HepG2 (cell line): ENCODE results near the gene B9D2. TPM values are rescaled to one million over a fixed set of nuclear protein-coding genes. Genes with fewer than 3 reads are reported as not detected.

Source experiments
- CHD4 ChIP-seq: fragments of 200-600 bp; sonication (generic); IDR thresholded peaks from 2 replicates; pipeline ENCODE4 v1.7.0; 2017; ENCODE audit warnings: mild to moderate bottlenecking, low read length, borderline replicate concordance
- GPN1 ChIP-seq: sonication (generic); formaldehyde crosslinking; IDR thresholded peaks from 2 replicates; pipeline ENCODE4 v1.5.1; 2020; ENCODE audit warnings: missing genetic modification reagents, borderline replicate concordance
- HNRNPK ChIP-seq: fragments of 200-400 bp; formaldehyde crosslinking; IDR thresholded peaks from 2 replicates; pipeline ENCODE4 v1.6.1; 2018; ENCODE audit warnings: low read length, low read depth, moderate library complexity, mild to moderate bottlenecking; ENCODE audit not compliant: poor library complexity, severe bottlenecking
- NONO ChIP-seq, 2 experiments: fragments of 450-650 bp in 1 of 2; sonication (generic) in 1 of 2; formaldehyde crosslinking in 1 of 2; IDR thresholded peaks in 1 of 2; conservative IDR thresholded peaks in 1 of 2; 2 replicates each; pipeline versions ENCODE4 v1.6.1 to v1.8.0; 2017 to 2022; ENCODE audit warnings: mild to moderate bottlenecking in 1 of 2, missing genetic modification reagents in 1 of 2, moderate library complexity in 1 of 2
- RARA ChIP-seq: IDR thresholded peaks from 2 replicates; pipeline ENCODE4 v1.6.1; 2016; ENCODE audit warnings: missing genetic modification reagents, missing compliant biosample characterization
- SYNCRIP ChIP-seq: fragments of 200-400 bp; formaldehyde crosslinking; IDR thresholded peaks from 2 replicates; pipeline ENCODE4 v1.6.1; 2018; ENCODE audit warnings: mild to moderate bottlenecking, low read depth, low read length; ENCODE audit not compliant: insufficient read depth
- U2AF1 ChIP-seq: fragments of 200-400 bp; formaldehyde crosslinking; optimal IDR thresholded peaks from 2 replicates; pipeline ENCODE3; 2017; ENCODE audit warnings: mild to moderate bottlenecking, low read depth, low read length
- YEATS2 ChIP-seq: sonication (generic); formaldehyde crosslinking; IDR thresholded peaks from 2 replicates; pipeline ENCODE4 v1.4.0; 2020; ENCODE audit warnings: missing genetic modification reagents, borderline replicate concordance
- ZC3H4 ChIP-seq: sonication (generic); formaldehyde crosslinking; IDR thresholded peaks from 2 replicates; pipeline ENCODE4 v1.4.0; 2020; ENCODE audit warnings: missing genetic modification reagents, borderline replicate concordance
- ZNF343 ChIP-seq: sonication (generic); formaldehyde crosslinking; IDR thresholded peaks from 2 replicates; pipeline ENCODE4 v1.4.0; 2020; ENCODE audit warnings: mild to moderate bottlenecking, missing genetic modification reagents
- polyA plus RNA-seq, 8 experiments: library from polyadenylated mRNA; depleted of rRNA in 3 of 8; stranded (reverse) in 7 of 8; unstranded in 1 of 8; fragments of >200 nt; fragmentation: Illumina TruSeq in 4 of 8; extraction: Trizol in 4 of 8; gene quantifications; 2 replicates each; pipeline versions ENCODE4 v1.2.1 to v1.2.3, GENCODE V29; 2011 to 2016; ENCODE audit warnings: low read depth in 4 of 8, missing spikeins in 1 of 8, mixed read lengths in 1 of 8; ENCODE audit not compliant: insufficient read depth in 1 of 8
- total RNA-seq, 5 experiments: library from RNA; depleted of rRNA; stranded (reverse); fragments of >200 nt; fragmentation: Illumina TruSeq; extraction: Trizol; gene quantifications; 2 replicates each; pipeline ENCODE4 v1.2.3, GENCODE V29; 2016; ENCODE audit warnings: low read depth in 1 of 5
- TF ChIP-seq, protein P1 (sequence below): sonication (generic); formaldehyde crosslinking; IDR thresholded peaks from 2 replicates; pipeline ENCODE4 v1.4.0; 2020; ENCODE audit warnings: mild to moderate bottlenecking, missing genetic modification reagents
- TF ChIP-seq, protein P2 (sequence below): sonication (generic); formaldehyde crosslinking; IDR thresholded peaks from 2 replicates; pipeline ENCODE4 v1.4.0; 2020; ENCODE audit warnings: missing genetic modification reagents, borderline replicate concordance
- TF ChIP-seq, protein P3 (sequence below): sonication (generic); formaldehyde crosslinking; IDR thresholded peaks from 2 replicates; pipeline ENCODE4 v1.5.1; 2020; ENCODE audit warnings: mild to moderate bottlenecking, moderate library complexity, missing genetic modification reagents

The B9D2 gene
- total and polyA plus RNA-seq, 2 of the 13 experiments (the other 11 are each of a cell fraction or from before 2014, with no cell fraction given): 3.1 to 4.4 TPM

DNA sequence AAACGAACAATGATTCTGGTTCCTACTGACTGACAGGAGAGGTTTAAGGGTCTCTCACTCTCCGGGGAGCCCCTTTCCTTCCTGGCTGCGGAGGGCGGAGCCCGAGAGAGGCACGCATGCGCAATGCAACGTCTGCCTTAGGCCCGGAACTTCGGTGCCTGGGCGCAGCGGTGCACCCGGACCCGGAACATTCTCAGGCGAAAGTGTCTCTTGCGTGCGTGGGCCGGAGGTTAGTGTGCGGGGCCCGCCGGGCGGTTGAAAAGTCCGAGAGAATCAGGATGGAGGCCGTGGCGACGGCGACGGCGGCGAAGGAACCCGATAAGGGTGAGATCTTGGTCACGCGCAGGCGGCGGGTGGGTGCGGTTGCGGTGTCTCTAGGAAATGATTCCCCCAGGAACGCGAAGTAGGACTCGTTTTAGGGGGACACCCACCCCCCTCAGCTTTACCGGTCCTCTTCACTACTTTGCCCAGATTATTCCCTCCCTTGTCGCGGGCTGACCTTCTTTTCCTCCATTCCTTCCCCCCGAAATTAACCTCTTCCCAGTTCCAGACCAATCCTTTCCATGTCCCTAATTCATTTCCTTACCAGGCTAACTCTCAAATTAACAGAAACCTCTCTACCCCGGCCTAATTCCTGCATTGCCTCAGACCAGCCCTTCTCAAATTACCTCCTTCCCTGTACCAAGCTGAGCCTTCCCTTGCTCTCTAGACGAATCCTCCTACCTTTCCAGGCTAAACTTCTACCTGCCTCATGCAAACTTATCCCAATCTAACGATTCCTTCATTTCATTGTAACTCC lies 53.7 kb downstream of the B9D2 start, which contains the start of gene CCDC97 (continued):
- TF ChIP-seq, protein P1, sequence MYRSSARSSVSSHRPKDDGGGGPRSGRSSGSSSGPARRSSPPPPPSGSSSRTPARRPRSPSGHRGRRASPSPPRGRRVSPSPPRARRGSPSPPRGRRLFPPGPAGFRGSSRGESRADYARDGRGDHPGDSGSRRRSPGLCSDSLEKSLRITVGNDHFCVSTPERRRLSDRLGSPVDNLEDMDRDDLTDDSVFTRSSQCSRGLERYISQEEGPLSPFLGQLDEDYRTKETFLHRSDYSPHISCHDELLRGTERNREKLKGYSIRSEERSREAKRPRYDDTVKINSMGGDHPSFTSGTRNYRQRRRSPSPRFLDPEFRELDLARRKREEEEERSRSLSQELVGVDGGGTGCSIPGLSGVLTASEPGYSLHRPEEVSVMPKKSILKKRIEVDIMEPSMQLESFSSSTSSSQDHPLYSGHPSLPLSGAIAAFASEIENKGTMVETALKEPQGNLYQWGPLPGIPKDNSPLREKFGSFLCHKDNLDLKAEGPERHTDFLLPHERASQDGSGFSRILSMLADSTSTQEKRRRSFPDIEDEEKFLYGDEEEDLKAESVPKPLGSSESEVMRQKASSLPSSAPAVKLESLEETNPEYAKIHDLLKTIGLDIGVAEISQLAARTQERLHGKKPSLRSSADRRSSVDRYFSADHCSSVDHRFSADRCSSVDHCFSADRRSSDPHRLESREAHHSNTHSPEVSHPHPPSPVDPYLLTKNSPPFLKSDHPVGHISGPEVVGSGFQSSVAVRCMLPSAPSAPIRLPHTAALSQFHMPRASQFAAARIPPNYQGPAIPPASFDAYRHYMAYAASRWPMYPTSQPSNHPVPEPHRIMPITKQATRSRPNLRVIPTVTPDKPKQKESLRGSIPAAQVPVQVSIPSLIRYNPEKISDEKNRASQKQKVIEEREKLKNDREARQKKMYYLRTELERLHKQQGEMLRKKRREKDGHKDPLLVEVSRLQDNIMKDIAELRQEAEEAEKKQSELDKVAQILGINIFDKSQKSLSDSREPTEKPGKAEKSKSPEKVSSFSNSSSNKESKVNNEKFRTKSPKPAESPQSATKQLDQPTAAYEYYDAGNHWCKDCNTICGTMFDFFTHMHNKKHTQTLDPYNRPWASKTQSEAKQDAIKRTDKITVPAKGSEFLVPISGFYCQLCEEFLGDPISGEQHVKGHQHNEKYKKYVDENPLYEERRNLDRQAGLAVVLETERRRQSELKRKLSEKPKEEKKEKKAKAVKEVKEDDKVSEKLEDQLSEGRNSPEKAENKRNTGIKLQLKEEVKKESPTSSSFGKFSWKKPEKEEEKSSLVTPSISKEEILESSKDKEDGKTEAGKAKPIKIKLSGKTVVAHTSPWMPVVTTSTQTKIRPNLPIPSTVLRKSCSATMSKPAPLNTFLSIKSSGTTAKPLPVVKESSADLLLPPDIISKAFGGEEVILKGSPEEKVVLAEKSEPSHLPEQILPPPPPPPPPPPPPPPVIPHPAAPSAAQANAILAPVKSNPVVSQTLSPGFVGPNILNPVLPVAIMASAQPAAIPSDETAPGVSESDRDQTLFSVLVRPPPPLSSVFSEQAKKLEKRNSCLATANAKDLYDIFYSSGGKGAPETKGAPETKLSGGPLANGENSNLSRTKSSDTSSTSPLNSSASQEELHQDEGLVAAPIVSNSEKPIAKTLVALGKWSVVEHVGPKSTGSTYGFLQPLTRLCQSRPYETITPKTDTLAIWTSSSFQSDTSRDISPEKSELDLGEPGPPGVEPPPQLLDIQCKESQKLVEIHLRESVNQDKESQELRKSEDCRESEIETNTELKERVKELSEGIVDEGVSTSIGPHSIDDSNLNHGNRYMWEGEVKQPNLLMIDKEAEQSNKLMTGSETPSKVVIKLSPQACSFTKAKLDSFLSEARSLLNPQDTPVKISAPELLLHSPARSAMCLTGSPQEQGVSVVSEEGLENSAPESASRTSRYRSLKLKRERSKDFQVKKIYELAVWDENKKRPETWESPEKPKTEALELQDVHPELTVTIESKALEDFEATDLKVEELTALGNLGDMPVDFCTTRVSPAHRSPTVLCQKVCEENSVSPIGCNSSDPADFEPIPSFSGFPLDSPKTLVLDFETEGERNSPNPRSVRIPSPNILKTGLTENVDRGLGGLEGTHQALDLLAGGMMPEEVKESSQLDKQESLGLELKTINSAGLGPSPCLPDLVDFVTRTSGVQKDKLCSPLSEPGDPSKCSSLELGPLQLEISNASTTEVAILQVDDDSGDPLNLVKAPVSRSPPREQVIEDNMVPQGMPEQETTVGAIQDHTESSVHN (CRISPR knock-in tag): 0 out of 2 replicates have a peak, but pooled peaks have one; percentile 56
- TF ChIP-seq ZC3H4 (CRISPR knock-in tag) (no peak; the same call in 1 of the 2 replicates), ZNF343 (CRISPR knock-in tag) (no peak), NONO (IDR thresholded peaks at IDR 0.05) (no peak), NONO (CRISPR knock-in tag; conservative IDR thresholded peaks at IDR 0.05) (peak; percentile 71), HNRNPK (no peak), CHD4 (no peak), YEATS2 (peak; percentile 77), GPN1 (CRISPR knock-in tag) (no peak), SYNCRIP (no peak), U2AF1 (peak; percentile 88), RARA (peak; percentile 39; the same call in 1 of the 2 replicates)
- TF ChIP-seq, protein P2, sequence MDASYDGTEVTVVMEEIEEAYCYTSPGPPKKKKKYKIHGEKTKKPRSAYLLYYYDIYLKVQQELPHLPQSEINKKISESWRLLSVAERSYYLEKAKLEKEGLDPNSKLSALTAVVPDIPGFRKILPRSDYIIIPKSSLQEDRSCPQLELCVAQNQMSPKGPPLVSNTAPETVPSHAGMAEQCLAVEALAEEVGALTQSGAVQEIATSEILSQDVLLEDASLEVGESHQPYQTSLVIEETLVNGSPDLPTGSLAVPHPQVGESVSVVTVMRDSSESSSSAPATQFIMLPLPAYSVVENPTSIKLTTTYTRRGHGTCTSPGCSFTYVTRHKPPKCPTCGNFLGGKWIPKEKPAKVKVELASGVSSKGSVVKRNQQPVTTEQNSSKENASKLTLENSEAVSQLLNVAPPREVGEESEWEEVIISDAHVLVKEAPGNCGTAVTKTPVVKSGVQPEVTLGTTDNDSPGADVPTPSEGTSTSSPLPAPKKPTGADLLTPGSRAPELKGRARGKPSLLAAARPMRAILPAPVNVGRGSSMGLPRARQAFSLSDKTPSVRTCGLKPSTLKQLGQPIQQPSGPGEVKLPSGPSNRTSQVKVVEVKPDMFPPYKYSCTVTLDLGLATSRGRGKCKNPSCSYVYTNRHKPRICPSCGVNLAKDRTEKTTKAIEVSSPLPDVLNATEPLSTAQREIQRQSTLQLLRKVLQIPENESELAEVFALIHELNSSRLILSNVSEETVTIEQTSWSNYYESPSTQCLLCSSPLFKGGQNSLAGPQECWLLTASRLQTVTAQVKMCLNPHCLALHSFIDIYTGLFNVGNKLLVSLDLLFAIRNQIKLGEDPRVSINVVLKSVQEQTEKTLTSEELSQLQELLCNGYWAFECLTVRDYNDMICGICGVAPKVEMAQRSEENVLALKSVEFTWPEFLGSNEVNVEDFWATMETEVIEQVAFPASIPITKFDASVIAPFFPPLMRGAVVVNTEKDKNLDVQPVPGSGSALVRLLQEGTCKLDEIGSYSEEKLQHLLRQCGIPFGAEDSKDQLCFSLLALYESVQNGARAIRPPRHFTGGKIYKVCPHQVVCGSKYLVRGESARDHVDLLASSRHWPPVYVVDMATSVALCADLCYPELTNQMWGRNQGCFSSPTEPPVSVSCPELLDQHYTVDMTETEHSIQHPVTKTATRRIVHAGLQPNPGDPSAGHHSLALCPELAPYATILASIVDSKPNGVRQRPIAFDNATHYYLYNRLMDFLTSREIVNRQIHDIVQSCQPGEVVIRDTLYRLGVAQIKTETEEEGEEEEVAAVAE (CRISPR knock-in tag): peak; percentile 52; the same call in 1 of the 2 replicates
- TF ChIP-seq, protein P3, sequence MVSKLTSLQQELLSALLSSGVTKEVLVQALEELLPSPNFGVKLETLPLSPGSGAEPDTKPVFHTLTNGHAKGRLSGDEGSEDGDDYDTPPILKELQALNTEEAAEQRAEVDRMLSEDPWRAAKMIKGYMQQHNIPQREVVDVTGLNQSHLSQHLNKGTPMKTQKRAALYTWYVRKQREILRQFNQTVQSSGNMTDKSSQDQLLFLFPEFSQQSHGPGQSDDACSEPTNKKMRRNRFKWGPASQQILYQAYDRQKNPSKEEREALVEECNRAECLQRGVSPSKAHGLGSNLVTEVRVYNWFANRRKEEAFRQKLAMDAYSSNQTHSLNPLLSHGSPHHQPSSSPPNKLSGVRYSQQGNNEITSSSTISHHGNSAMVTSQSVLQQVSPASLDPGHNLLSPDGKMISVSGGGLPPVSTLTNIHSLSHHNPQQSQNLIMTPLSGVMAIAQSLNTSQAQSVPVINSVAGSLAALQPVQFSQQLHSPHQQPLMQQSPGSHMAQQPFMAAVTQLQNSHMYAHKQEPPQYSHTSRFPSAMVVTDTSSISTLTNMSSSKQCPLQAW (CRISPR knock-in tag): peak; percentile 52; the same call in 1 of the 2 replicates
